HUES48 (cell line): ENCODE results near the gene NFE2L1.
"Not testable (repeated sequence)": the region's sequence is repeated elsewhere in the genome, so short reads cannot be mapped to it uniquely, and the experiment has no call there.

Experiments used
- H3K27ac ChIP-seq: one replicate; pipeline ENCODE4 v1.7.0; 2013; ENCODE audit warnings: low read depth, low read length, inconsistent platforms
- H3K27me3 ChIP-seq: 2 replicates; pipeline ENCODE4 v1.6.1; 2013; ENCODE audit warnings: mild to moderate bottlenecking, low read length; ENCODE audit not compliant: control insufficient read depth, insufficient read depth
- H3K36me3 ChIP-seq: 2 replicates; pipeline ENCODE4 v1.6.1; 2013; ENCODE audit warnings: low read length; ENCODE audit not compliant: control insufficient read depth, insufficient read depth
- H3K4me1 ChIP-seq: 2 replicates; pipeline ENCODE4 v1.6.1; 2013; ENCODE audit warnings: mild to moderate bottlenecking, low read length; ENCODE audit not compliant: control insufficient read depth, insufficient read depth
- H3K4me3 ChIP-seq: 2 replicates; pipeline ENCODE4 v1.5.1; 2013; ENCODE audit warnings: mild to moderate bottlenecking, low read depth, low read length
- H3K9ac ChIP-seq: 2 replicates; pipeline ENCODE4 v1.6.1; 2013; ENCODE audit warnings: mild to moderate bottlenecking, low read depth, low read length, moderate library complexity
- H3K9me3 ChIP-seq: 2 replicates; pipeline ENCODE4 v1.6.1; 2013; ENCODE audit warnings: low read length; ENCODE audit not compliant: control insufficient read depth, insufficient read depth

Gene NFE2L1

GRCh38 chr17:48073566-48074094, 25.5 kb downstream of the NFE2L1 start:
- H3K4me3 ChIP-seq, H3K4me1 ChIP-seq, H3K9ac ChIP-seq, H3K27ac ChIP-seq, H3K9me3 ChIP-seq, H3K27me3 ChIP-seq: not testable (repeated sequence)
- H3K36me3 ChIP-seq = peaks cover 76% of the 10 kb centered on the region

- no peaks in the 10 kb centered on the region for H3K4me1 ChIP-seq
- H3K4me3 ChIP-seq = no peak overlapping the region
- peaks cover 71% of the 10 kb centered on the region for H3K36me3 ChIP-seq
- no peaks in the 10 kb centered on the region for H3K27me3 ChIP-seq
- peak overlapping the region; percentile 8 for H3K27ac ChIP-seq
- no peak overlapping the region for H3K9ac ChIP-seq
- H3K9me3 ChIP-seq = no peaks in the 10 kb centered on the region
These were observed 26.3 kb downstream of the NFE2L1 start for GRCh38 chr17:48074322-48075081.

GRCh38 chr17:48077152-48077551, 29.0 kb downstream of the NFE2L1 start:
- H3K36me3 ChIP-seq = peaks cover 46% of the 10 kb centered on the region
- H3K4me1 ChIP-seq, H3K9ac ChIP-seq, H3K9me3 ChIP-seq, H3K4me3 ChIP-seq, H3K27ac ChIP-seq, H3K27me3 ChIP-seq: not testable (repeated sequence)

- no peaks in the 10 kb centered on the region for H3K27me3 ChIP-seq
- H3K4me3 ChIP-seq = no peak overlapping the region
- no peak overlapping the region for H3K27ac ChIP-seq
- peaks cover 5% of the 10 kb centered on the region for H3K36me3 ChIP-seq
- H3K9me3 ChIP-seq = no peaks in the 10 kb centered on the region
- H3K9ac ChIP-seq = no peak overlapping the region
- no peaks in the 10 kb centered on the region for H3K4me1 ChIP-seq
These were observed 33.7 kb downstream of the NFE2L1 start for GRCh38 chr17:48081858-48082257.

- Histone ChIP-seq H3K27me3 (no peaks in the 10 kb centered on the region), H3K4me1 (no peaks in the 10 kb centered on the region), H3K27ac (no peak overlapping the region)
These were observed 36.8 kb downstream of the NFE2L1 start for GRCh38 chr17:48084932-48085331.

GRCh38 chr17:48093341-48094045, 45.3 kb downstream of the NFE2L1 start:
- Histone ChIP-seq H3K4me3 (no peak overlapping the region), H3K4me1 (no peaks in the 10 kb centered on the region), H3K27me3 (no peaks in the 10 kb centered on the region), H3K9me3 (no peaks in the 10 kb centered on the region), H3K36me3 (peaks cover 15% of the 10 kb centered on the region), H3K9ac (no peak overlapping the region), H3K27ac (no peak overlapping the region)

More at GRCh38 chr17:48084932-48085331, 36.8 kb downstream of the NFE2L1 start:
- no peaks in the 10 kb centered on the region for H3K9me3 ChIP-seq
- H3K9ac ChIP-seq = no peak overlapping the region
- no peak overlapping the region for H3K4me3 ChIP-seq
- H3K36me3 ChIP-seq = 0 out of 2 replicates have a peak, but pooled peaks cover 3% of the 10 kb centered on the region

GRCh38 chr17:48095611-48096010, 47.5 kb downstream of the NFE2L1 start:
- H3K9me3 ChIP-seq = no peaks in the 10 kb centered on the region
- no peak overlapping the region for H3K27ac ChIP-seq
- no peak overlapping the region for H3K4me3 ChIP-seq
- no peak overlapping the region for H3K9ac ChIP-seq
- H3K4me1 ChIP-seq = no peaks in the 10 kb centered on the region
- H3K27me3 ChIP-seq = no peaks in the 10 kb centered on the region
- peaks cover 15% of the 10 kb centered on the region for H3K36me3 ChIP-seq

- peak overlapping the region; percentile 80 for H3K9ac ChIP-seq
- no peaks in the 10 kb centered on the region for H3K9me3 ChIP-seq
- H3K4me3 ChIP-seq = peak overlapping the region; percentile 89
- H3K36me3 ChIP-seq = peaks cover 4% of the 10 kb centered on the region; the same call in 1 of the 2 replicates
- no peaks in the 10 kb centered on the region for H3K27me3 ChIP-seq
- no peaks in the 10 kb centered on the region for H3K4me1 ChIP-seq
- H3K27ac ChIP-seq = peak overlapping the region; percentile 96
These were observed 52.0 kb downstream of the NFE2L1 start for GRCh38 chr17:48100160-48100559.

GRCh38 chr17:48100591-48101011, 52.4 kb downstream of the NFE2L1 start:
- Histone ChIP-seq H3K4me3 (peak overlapping the region; percentile 89), H3K4me1 (no peaks in the 10 kb centered on the region), H3K36me3 (peaks cover 4% of the 10 kb centered on the region; the same call in 1 of the 2 replicates), H3K27ac (peak overlapping the region; percentile 96), H3K9ac (peak overlapping the region; percentile 80), H3K27me3 (no peaks in the 10 kb centered on the region), H3K9me3 (no peaks in the 10 kb centered on the region)

GRCh38 chr17:48101012-48101720, 53.0 kb downstream of the NFE2L1 start, which contains the start of gene CBX1:
TSS of gene CBX1 (minus strand) at chr17:48101478. CDS start at chr17:48077004, 24,474 bp downstream.
- peaks cover under 1% of the 10 kb centered on the region; the same call in 1 of the 2 replicates for H3K36me3 ChIP-seq
- peak within 1 kb of the TSS; percentile 89 for H3K4me3 ChIP-seq
- H3K9me3 ChIP-seq = no peaks in the 10 kb centered on the region
- H3K27ac ChIP-seq = peak within 1 kb of the TSS; percentile 96
- no peaks in the 10 kb centered on the region for H3K4me1 ChIP-seq
- H3K9ac ChIP-seq = peak within 1 kb of the TSS; percentile 80
- H3K27me3 ChIP-seq = no peaks in the 10 kb centered on the region
